Mesenteric fat pad (tissue), 1 donor: ENCODE measurements around the gene RELA. TPM values are rescaled to one million over a fixed set of nuclear protein-coding genes. Genes with fewer than 3 reads are reported as not detected.

Experiments
- DNase-seq: peaks from one replicate; pipeline ENCODE4 v3.0.0-alpha.2; 2020; ENCODE audit warnings: low spot score
- total RNA-seq: library from RNA; stranded (reverse); fragmentation: NEBNext Ultra II Directional; extraction: Animal tissue kit (Norgen Biotek cat#: 25700); gene quantifications from one replicate; pipeline ENCODE4 v1.2.1, GENCODE V29; 2021
- donor health status: DM: yes; HTN: yes; CAD: no.

RELA gene
- total RNA-seq, 1 donor from 2014 or later = 80.0 TPM

- no peak for DNase-seq
Observed at GRCh38 chr11:65634440-65634839, 28.3 kb downstream of the RELA start.

- no peak for DNase-seq
Observed at GRCh38 chr11:65634109-65634436, 28.6 kb downstream of the RELA start.

- no peak for DNase-seq
Observed at GRCh38 chr11:65633390-65634108, 29.2 kb downstream of the RELA start.

GRCh38 chr11:65630215-65630614, 32.5 kb downstream of the RELA start:
- no peak for DNase-seq

GRCh38 chr11:65629579-65629978, 33.1 kb downstream of the RELA start:
- no peak for DNase-seq

- DNase-seq = no peak
Observed at GRCh38 chr11:65627202-65627601, 35.5 kb downstream of the RELA start.

GRCh38 chr11:65625628-65626342, 36.9 kb downstream of the RELA start:
- no peak for DNase-seq

GRCh38 chr11:65624931-65625627, 37.6 kb downstream of the RELA start:
- DNase-seq = no peak

- no peak for DNase-seq
Observed at GRCh38 chr11:65623852-65624616, 38.7 kb downstream of the RELA start.

GRCh38 chr11:65623177-65623576, 39.5 kb downstream of the RELA start:
- no peak for DNase-seq

GRCh38 chr11:65622011-65622410, 40.7 kb downstream of the RELA start:
- no peak for DNase-seq

GRCh38 chr11:65621460-65621859, 41.3 kb downstream of the RELA start:
- DNase-seq = no peak

GRCh38 chr11:65620666-65621065, 42.0 kb downstream of the RELA start:
- DNase-seq = no peak

GRCh38 chr11:65619281-65619928, 43.3 kb downstream of the RELA start:
- no peak for DNase-seq

- DNase-seq = no peak
Observed at GRCh38 chr11:65618763-65619162, 44.0 kb downstream of the RELA start.

GRCh38 chr11:65617990-65618751, 44.5 kb downstream of the RELA start:
- DNase-seq = no peak

GRCh38 chr11:65617136-65617850, 45.4 kb downstream of the RELA start:
- no peak for DNase-seq

GRCh38 chr11:65616575-65617001, 46.1 kb downstream of the RELA start:
- no peak for DNase-seq

GRCh38 chr11:65615950-65616574, 46.7 kb downstream of the RELA start:
- no peak for DNase-seq
